GM12873 (cell line): Measurements from ENCODE around the gene HMGN1.

Source experiments
- TF ChIP-seq, protein P1 (sequence below): IDR thresholded peaks from 2 replicates; pipeline ENCODE4 v1.5.1; 2012; ENCODE audit warnings: low read depth, mild to moderate bottlenecking, moderate library complexity, low read length, control low read depth; ENCODE audit not compliant: insufficient read depth; ENCODE audit errors: missing control alignments

Gene HMGN1

DNA sequence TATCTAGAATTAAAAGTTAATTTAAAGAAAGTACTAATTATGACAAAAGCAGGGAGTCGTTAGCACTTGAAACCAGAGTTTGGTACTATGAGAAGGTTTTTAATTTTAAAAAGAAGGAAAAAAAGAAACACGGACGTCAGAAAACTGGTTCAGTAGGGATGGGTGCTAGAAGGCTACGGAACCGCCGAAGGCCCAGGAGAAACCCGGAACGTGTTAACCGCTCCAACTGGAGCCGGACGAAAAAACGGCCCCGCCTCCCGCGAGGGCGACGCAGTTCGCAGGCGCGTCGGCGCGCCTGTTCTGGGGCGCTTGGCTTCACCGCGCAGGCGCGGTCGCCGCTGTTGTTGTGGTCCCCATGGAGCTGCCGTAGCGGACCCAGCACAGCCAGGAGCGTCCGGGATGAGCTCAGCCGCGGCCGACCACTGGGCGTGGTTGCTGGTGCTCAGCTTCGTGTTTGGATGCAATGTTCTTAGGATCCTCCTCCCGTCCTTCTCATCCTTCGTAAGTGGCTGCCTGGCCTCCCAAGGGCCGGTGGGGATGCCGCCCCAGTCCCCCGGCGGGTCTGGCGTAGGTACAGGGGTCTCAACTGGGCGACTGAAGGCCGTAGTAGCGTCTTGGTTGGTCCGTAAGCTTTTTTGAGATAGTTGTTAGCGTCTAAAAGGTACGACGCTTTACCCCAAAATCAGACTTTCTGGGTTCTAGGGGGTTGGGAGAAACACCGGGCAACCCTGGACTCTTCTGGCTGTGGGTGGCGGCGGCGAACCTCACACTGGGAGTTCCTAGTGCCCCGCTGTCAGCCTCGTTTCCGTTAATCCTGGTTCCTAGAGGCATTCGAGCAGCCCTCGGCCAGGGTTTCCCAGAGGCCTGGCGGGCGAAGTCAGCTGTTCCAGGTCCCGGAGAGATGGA is 31.4 kb upstream of the HMGN1 start:
- TF ChIP-seq, protein P1, sequence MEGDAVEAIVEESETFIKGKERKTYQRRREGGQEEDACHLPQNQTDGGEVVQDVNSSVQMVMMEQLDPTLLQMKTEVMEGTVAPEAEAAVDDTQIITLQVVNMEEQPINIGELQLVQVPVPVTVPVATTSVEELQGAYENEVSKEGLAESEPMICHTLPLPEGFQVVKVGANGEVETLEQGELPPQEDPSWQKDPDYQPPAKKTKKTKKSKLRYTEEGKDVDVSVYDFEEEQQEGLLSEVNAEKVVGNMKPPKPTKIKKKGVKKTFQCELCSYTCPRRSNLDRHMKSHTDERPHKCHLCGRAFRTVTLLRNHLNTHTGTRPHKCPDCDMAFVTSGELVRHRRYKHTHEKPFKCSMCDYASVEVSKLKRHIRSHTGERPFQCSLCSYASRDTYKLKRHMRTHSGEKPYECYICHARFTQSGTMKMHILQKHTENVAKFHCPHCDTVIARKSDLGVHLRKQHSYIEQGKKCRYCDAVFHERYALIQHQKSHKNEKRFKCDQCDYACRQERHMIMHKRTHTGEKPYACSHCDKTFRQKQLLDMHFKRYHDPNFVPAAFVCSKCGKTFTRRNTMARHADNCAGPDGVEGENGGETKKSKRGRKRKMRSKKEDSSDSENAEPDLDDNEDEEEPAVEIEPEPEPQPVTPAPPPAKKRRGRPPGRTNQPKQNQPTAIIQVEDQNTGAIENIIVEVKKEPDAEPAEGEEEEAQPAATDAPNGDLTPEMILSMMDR, result no peak

DNA sequence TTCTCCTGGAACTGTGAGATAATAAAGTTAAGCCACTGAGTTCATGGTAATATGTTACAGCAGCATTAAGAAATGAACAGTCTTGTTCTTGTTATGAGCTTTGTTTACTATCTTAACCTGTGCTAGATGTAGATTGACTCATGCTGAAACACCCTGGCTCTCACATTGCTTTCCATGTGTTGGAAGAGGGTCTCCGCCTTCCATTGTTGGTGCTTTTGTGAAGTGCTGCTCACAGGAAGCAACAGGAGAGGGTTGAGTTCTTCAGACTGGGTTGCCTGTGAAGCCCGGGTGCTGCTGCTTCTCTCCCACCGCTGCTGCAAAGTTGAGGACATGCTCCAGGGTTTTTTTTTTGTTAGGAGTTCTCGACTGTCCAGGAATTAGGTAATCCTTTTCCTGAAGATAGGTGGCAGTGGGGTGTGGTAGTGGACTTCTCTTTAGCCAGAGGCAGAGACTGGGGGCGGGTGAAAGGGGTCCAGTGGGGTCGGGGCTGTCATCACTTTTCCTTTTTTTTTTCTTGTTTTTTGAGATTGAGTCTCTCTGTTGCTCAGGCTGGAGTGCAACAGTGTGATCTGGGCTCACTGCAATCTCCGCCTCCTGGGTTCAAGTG is 28.7 kb upstream of the HMGN1 start:
- TF ChIP-seq, protein P1, result no peak

DNA sequence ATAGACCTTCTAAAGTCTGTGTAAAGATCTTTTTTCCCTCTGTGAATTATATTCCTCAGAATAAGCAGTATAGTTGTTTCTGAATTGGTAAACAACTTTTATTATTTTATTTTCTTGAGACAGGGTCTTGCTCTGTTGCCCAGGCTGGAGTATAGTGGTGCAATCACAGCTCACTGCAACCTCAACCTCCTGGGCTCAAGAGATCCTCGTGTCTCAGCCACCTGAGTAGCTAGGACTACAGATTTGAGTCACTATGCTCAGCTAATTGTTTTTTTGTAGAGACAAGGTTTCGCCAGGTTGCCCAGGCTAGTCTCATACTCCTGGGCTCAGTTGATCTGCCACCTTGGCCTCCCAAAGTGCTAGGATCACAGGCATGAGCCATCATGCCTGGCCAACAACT is 26.6 kb upstream of the HMGN1 start:
- TF ChIP-seq, protein P1, result no peak

DNA sequence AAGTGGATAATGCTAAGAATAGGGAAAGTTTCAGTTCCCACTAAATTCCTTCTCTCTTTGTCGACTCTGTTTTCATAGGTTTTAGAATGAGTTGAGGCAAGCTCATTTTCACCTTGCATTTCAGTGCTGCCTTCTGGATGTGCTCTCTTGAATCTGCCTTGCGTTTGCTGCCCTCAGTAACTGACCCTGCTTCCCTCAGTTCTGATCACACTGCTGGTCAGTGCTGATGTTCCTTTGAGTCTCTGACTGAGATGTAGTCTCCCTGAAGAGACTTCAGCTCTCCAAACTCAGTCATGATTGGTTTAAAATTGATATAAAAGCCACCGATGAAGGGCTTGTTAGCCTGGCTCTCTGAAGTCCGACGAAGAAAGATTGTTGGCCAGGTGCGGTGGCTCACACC is 25.2 kb upstream of the HMGN1 start:
- TF ChIP-seq, protein P1, result no peak

DNA sequence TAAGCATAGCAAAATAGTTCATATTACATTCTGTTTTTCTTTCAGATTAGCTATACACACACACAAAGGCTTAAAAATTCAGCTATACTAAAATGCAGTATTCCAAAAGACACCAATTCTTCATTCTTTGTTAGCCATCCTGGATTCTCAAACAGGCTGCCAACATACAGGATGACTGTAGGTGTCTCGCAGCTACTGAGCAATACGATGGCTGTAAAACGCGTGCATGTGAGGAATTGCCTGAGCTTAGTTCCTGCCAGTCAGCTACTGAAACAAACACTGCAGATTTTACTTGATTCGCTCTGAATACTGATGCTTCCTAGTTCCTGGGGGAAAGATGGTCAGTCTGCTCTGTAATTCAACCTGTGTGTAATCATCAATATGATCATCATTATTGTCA is 24.7 kb upstream of the HMGN1 start:
- TF ChIP-seq, protein P1, result peak; percentile 46

DNA sequence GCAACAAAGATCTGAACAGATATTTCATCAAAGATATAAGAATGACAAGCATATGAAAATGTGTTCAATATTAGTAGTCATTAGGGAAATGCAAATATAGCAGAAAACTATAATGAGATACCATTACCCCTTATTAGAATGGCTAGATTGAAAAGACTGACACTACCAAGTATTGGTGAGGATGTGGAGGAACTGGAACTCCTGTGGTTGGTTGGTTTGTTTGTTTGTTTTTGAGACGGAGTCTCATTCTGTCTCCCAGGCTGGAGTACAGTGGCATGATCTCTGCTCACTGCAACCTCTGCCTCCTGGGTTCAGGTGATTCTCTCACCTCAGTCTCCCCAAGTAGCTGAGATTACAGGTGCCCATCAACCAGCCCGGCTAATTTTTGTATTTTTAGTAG is 18.9 kb upstream of the HMGN1 start:
- TF ChIP-seq, protein P1, result no peak

DNA sequence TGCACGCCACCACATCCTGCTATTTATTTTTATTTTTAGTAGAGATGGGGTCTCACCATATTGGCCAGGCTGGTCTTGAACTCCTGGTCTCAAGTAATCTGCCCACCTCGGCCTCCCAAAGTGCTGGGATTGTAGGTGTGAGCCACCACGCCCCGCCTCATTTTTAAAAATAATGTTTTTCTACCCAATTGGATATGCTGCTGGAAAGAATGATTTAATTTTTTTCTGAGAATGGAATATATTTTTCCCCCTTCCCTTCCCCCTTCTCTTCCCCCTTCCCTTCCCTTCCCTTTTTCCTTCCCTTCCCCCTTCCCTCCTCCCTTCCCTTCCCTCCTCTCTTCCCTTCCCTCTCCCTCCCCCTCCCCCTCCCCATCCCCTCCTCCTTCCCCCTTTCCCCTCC is 17.7 kb upstream of the HMGN1 start:
- TF ChIP-seq, protein P1, result no peak
